ENCODE measurements around the gene GIGYF2. TPM values are rescaled to one million over a fixed set of nuclear protein-coding genes. Genes with fewer than 3 reads are reported as not detected.
A peak's percentile ranks its signal among the peaks of the same experiment; 100 is the strongest.

The GIGYF2 gene
- total and polyA plus RNA-seq, 2 of the 13 experiments (the other 11 are each of a cell fraction or from before 2014, with no cell fraction given), result 44.9 to 73.5 TPM

DNA sequence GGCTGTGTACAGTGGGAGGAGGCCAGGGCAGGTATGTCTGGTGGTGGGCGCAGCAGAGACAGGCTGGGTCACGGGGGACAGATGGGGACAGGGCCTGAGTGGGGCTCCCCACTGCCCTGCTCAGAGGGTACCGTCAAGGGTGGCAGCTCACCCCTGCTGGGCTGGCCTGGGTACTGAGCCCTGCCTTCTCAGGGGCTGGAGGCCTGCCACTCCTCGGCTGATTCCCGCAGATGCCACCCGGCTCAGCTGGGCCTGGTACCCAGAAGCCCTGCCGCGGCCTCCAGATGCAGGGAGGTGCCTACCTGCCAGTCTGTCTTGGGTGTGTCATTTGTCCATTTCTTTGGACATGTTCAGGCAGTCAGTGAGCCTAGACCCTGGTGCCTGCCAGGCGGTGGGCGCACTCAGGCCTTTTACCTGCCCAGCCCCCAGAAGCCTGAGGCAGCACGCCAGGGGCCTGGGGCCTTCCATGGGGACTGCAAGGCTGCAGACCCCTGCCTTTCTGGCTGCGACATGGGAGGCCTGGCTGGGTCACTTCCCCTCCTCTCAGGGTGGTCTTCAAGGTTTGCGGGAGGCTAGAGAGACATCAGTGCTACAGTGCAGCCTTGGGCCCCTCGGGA lies 176.3 kb downstream of the GIGYF2 start (continued):
- TF ChIP-seq, protein P1, sequence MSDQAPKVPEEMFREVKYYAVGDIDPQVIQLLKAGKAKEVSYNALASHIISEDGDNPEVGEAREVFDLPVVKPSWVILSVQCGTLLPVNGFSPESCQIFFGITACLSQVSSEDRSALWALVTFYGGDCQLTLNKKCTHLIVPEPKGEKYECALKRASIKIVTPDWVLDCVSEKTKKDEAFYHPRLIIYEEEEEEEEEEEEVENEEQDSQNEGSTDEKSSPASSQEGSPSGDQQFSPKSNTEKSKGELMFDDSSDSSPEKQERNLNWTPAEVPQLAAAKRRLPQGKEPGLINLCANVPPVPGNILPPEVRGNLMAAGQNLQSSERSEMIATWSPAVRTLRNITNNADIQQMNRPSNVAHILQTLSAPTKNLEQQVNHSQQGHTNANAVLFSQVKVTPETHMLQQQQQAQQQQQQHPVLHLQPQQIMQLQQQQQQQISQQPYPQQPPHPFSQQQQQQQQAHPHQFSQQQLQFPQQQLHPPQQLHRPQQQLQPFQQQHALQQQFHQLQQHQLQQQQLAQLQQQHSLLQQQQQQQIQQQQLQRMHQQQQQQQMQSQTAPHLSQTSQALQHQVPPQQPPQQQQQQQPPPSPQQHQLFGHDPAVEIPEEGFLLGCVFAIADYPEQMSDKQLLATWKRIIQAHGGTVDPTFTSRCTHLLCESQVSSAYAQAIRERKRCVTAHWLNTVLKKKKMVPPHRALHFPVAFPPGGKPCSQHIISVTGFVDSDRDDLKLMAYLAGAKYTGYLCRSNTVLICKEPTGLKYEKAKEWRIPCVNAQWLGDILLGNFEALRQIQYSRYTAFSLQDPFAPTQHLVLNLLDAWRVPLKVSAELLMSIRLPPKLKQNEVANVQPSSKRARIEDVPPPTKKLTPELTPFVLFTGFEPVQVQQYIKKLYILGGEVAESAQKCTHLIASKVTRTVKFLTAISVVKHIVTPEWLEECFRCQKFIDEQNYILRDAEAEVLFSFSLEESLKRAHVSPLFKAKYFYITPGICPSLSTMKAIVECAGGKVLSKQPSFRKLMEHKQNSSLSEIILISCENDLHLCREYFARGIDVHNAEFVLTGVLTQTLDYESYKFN (CRISPR knock-in tag; conservative IDR thresholded peaks at IDR 0.05), result no peak
- peak; percentile 7; the same call in 1 of the 2 replicates for TF ChIP-seq PATZ1 (CRISPR knock-in tag; IDR thresholded peaks at IDR 0.05)
- TF ChIP-seq, protein P2, sequence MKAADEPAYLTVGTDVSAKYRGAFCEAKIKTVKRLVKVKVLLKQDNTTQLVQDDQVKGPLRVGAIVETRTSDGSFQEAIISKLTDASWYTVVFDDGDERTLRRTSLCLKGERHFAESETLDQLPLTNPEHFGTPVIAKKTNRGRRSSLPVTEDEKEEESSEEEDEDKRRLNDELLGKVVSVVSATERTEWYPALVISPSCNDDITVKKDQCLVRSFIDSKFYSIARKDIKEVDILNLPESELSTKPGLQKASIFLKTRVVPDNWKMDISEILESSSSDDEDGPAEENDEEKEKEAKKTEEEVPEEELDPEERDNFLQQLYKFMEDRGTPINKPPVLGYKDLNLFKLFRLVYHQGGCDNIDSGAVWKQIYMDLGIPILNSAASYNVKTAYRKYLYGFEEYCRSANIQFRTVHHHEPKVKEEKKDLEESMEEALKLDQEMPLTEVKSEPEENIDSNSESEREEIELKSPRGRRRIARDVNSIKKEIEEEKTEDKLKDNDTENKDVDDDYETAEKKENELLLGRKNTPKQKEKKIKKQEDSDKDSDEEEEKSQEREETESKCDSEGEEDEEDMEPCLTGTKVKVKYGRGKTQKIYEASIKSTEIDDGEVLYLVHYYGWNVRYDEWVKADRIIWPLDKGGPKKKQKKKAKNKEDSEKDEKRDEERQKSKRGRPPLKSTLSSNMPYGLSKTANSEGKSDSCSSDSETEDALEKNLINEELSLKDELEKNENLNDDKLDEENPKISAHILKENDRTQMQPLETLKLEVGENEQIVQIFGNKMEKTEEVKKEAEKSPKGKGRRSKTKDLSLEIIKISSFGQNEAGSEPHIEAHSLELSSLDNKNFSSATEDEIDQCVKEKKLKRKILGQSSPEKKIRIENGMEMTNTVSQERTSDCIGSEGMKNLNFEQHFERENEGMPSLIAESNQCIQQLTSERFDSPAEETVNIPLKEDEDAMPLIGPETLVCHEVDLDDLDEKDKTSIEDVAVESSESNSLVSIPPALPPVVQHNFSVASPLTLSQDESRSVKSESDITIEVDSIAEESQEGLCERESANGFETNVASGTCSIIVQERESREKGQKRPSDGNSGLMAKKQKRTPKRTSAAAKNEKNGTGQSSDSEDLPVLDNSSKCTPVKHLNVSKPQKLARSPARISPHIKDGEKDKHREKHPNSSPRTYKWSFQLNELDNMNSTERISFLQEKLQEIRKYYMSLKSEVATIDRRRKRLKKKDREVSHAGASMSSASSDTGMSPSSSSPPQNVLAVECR (CRISPR knock-in tag; IDR thresholded peaks at IDR 0.05; ENCODE audit: borderline replicate concordance), result no peak
- no peak for TF ChIP-seq RFXAP (CRISPR knock-in tag; IDR thresholded peaks at IDR 0.05; ENCODE audit: borderline replicate concordance)
- 0 out of 2 replicates have a peak, but pooled peaks have one; percentile 3 for TF ChIP-seq HIVEP1 (CRISPR knock-in tag; IDR thresholded peaks at IDR 0.05)
- TF ChIP-seq MEIS1 (CRISPR knock-in tag; IDR thresholded peaks at IDR 0.05; ENCODE audit: borderline replicate concordance), result no peak
- peak; percentile 80 for TF ChIP-seq ZBTB4 (CRISPR knock-in tag; IDR thresholded peaks at IDR 0.05; ENCODE audit: borderline replicate concordance)
- 0 out of 2 replicates have a peak, but pooled peaks have one; percentile 28 for TF ChIP-seq ZNF512B (CRISPR knock-in tag; IDR thresholded peaks at IDR 0.05; ENCODE audit: borderline replicate concordance)
